Liver (tissue), 3 donors: Measurements from ENCODE around the gene UGGT2.

Source experiments
- EGR1 ChIP-seq, 2 donors: IDR thresholded peaks; 2 replicates each; pipeline ENCODE4 v1.6.1; 2016 to 2018; ENCODE audit warnings: antibody characterized with exemption in 2 of 2, low read depth in 2 of 2
- FOXA1 ChIP-seq: IDR thresholded peaks from 2 replicates; pipeline ENCODE4 v1.6.1; 2016; ENCODE audit warnings: antibody characterized with exemption
- GABPA ChIP-seq, 2 donors: IDR thresholded peaks in 1 of 2; conservative IDR thresholded peaks in 1 of 2; 2 replicates each; pipeline ENCODE4 v1.6.1; 2016; ENCODE audit warnings: antibody characterized with exemption in 2 of 2, mild to moderate bottlenecking in 1 of 2, moderate library complexity in 1 of 2
- JUND ChIP-seq, 2 donors: IDR thresholded peaks; 2 replicates each; pipeline ENCODE4 v1.6.1; 2016; ENCODE audit warnings: antibody characterized with exemption in 2 of 2
- RAD21 ChIP-seq, 2 donors: IDR thresholded peaks; 2 replicates each; pipeline ENCODE4 v1.6.1; 2016; ENCODE audit warnings: antibody characterized with exemption in 2 of 2, mild to moderate bottlenecking in 2 of 2
- TAF1 ChIP-seq: conservative IDR thresholded peaks from 2 replicates; pipeline ENCODE4 v1.6.1; 2016; ENCODE audit warnings: antibody characterized with exemption, mild to moderate bottlenecking
- TF ChIP-seq, protein P1 (sequence below): fragments of 150-350 bp; IDR thresholded peaks from 2 replicates; pipeline ENCODE4 v1.5.1; 2017; ENCODE audit warnings: improper control_type of control experiment, low read depth, low read length; ENCODE audit not compliant: missing input control
- TF ChIP-seq, protein P2 (sequence below): IDR thresholded peaks from 2 replicates; pipeline ENCODE4 v1.6.1; 2016; ENCODE audit warnings: antibody characterized with exemption
- TF ChIP-seq, protein P3 (sequence below): IDR thresholded peaks from 2 replicates; pipeline ENCODE4 v1.6.1; 2016; ENCODE audit warnings: antibody characterized with exemption
- TF ChIP-seq, protein P4 (sequence below): IDR thresholded peaks from 2 replicates; pipeline ENCODE4 v1.6.1; 2016; ENCODE audit warnings: antibody characterized with exemption
- TF ChIP-seq, protein P5 (sequence below): IDR thresholded peaks from 2 replicates; pipeline ENCODE4 v1.6.1; 2016; ENCODE audit warnings: antibody characterized with exemption, mild to moderate bottlenecking
- donor health status: healthy.
- donor health status: healthy.

DNA sequence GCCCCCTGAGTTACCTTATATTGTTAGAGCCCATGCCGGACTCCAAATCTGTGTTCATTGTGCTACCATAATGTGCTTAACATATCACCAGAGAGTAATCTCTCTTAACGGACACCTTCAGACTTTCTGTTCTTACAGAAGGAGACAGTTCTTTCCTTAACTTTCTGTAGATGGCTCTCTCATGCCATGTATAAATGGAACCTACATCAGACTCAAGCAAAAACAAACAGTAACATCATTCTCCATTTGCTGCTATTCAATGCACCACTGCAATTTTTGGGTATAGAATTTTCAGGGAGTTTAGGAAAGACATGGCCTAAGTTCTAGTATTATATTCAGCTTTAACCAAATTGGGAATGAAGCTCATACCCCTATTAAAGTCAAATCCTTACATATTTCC, 12.6 kb upstream of the UGGT2 start:
- TF ChIP-seq, protein P1, sequence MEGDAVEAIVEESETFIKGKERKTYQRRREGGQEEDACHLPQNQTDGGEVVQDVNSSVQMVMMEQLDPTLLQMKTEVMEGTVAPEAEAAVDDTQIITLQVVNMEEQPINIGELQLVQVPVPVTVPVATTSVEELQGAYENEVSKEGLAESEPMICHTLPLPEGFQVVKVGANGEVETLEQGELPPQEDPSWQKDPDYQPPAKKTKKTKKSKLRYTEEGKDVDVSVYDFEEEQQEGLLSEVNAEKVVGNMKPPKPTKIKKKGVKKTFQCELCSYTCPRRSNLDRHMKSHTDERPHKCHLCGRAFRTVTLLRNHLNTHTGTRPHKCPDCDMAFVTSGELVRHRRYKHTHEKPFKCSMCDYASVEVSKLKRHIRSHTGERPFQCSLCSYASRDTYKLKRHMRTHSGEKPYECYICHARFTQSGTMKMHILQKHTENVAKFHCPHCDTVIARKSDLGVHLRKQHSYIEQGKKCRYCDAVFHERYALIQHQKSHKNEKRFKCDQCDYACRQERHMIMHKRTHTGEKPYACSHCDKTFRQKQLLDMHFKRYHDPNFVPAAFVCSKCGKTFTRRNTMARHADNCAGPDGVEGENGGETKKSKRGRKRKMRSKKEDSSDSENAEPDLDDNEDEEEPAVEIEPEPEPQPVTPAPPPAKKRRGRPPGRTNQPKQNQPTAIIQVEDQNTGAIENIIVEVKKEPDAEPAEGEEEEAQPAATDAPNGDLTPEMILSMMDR = no peak
- TF ChIP-seq, protein P2, sequence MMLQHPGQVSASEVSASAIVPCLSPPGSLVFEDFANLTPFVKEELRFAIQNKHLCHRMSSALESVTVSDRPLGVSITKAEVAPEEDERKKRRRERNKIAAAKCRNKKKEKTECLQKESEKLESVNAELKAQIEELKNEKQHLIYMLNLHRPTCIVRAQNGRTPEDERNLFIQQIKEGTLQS = no peak
- no peak for TF ChIP-seq JUND (IDR thresholded peaks at IDR 0.05)
- no peak for TF ChIP-seq RAD21 (IDR thresholded peaks at IDR 0.05)
- TF ChIP-seq, protein P3, sequence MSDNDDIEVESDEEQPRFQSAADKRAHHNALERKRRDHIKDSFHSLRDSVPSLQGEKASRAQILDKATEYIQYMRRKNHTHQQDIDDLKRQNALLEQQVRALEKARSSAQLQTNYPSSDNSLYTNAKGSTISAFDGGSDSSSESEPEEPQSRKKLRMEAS = no peak
- TF ChIP-seq, protein P4, sequence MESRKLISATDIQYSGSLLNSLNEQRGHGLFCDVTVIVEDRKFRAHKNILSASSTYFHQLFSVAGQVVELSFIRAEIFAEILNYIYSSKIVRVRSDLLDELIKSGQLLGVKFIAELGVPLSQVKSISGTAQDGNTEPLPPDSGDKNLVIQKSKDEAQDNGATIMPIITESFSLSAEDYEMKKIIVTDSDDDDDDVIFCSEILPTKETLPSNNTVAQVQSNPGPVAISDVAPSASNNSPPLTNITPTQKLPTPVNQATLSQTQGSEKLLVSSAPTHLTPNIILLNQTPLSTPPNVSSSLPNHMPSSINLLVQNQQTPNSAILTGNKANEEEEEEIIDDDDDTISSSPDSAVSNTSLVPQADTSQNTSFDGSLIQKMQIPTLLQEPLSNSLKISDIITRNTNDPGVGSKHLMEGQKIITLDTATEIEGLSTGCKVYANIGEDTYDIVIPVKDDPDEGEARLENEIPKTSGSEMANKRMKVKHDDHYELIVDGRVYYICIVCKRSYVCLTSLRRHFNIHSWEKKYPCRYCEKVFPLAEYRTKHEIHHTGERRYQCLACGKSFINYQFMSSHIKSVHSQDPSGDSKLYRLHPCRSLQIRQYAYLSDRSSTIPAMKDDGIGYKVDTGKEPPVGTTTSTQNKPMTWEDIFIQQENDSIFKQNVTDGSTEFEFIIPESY = no peak
- TF ChIP-seq, protein P5, sequence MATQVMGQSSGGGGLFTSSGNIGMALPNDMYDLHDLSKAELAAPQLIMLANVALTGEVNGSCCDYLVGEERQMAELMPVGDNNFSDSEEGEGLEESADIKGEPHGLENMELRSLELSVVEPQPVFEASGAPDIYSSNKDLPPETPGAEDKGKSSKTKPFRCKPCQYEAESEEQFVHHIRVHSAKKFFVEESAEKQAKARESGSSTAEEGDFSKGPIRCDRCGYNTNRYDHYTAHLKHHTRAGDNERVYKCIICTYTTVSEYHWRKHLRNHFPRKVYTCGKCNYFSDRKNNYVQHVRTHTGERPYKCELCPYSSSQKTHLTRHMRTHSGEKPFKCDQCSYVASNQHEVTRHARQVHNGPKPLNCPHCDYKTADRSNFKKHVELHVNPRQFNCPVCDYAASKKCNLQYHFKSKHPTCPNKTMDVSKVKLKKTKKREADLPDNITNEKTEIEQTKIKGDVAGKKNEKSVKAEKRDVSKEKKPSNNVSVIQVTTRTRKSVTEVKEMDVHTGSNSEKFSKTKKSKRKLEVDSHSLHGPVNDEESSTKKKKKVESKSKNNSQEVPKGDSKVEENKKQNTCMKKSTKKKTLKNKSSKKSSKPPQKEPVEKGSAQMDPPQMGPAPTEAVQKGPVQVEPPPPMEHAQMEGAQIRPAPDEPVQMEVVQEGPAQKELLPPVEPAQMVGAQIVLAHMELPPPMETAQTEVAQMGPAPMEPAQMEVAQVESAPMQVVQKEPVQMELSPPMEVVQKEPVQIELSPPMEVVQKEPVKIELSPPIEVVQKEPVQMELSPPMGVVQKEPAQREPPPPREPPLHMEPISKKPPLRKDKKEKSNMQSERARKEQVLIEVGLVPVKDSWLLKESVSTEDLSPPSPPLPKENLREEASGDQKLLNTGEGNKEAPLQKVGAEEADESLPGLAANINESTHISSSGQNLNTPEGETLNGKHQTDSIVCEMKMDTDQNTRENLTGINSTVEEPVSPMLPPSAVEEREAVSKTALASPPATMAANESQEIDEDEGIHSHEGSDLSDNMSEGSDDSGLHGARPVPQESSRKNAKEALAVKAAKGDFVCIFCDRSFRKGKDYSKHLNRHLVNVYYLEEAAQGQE = no peak
- no peak for TF ChIP-seq FOXA1
- no peak for TF ChIP-seq EGR1 (IDR thresholded peaks at IDR 0.05; ENCODE audit: low read depth in 2 of 2)
- no peak for TF ChIP-seq GABPA (IDR thresholded peaks at IDR 0.05 in 1 of 2, conservative IDR thresholded peaks at IDR 0.05 in 1 of 2)
- no peak for TF ChIP-seq TAF1
